HepG2 (cell line): ENCODE measurements around the gene CPM. TPM values are rescaled to one million over a fixed set of nuclear protein-coding genes. Genes with fewer than 3 reads are reported as not detected.

ENCODE experiments used
- ATAC-seq: fragments of 200-7000 bp; cut with Tn5 transposase; 3 replicates; pipeline ENCODE4 v1.9.1; 2020; ENCODE audit warnings: mild to moderate bottlenecking, moderate library complexity
- BruUV-seq: library from RNA; stranded (reverse); fragments of 400-500 nt; replicated peaks from 2 replicates; lab custom pipeline; 2021; lab: Mats Ljungman, UMichigan
- CTCF ChIA-PET: fragments of 300-600 bp; formaldehyde crosslinking; extraction: SDS; loops from one replicate; lab custom pipeline; 2021; ENCODE audit warnings: low total read pairs, inconsistent platforms, low intra/inter-chr PET ratio; lab: Yijun Ruan, JAX
- POLR2A ChIA-PET: fragments of 350-600 bp; sonication (Branson Sonifier 250); formaldehyde crosslinking; loops from one replicate; lab custom pipeline; 2020; ENCODE audit warnings: antibody characterized with exemption, inconsistent platforms; lab: Yijun Ruan, JAX
- DNase-seq: peaks from one replicate; pipeline ENCODE4 v3.0.0-alpha.2; 2015; ENCODE audit warnings: low spot score
- FAIRE-seq: peaks from 3 replicates; lab custom pipeline; 2011; peaks lifted over from hg19 to GRCh38; lab: Jason Lieb, UNC
- H2AFZ ChIP-seq: one replicate; pipeline ENCODE4 v1.6.1; 2011; ENCODE audit warnings: low read length, inconsistent platforms
- H3K27ac ChIP-seq: fragments of 300-600 bp; 3 replicates; pipeline ENCODE4 v1.8.0; 2011; ENCODE audit warnings: mixed run types, mild to moderate bottlenecking, mixed read lengths, low read length, inconsistent platforms; ENCODE audit not compliant: insufficient read depth; ENCODE audit errors: extremely low read length
- H3K27me3 ChIP-seq, 2 experiments: fragments of 200-600 bp in 1 of 2; 2 replicates in 1 of 2; 3 replicates in 1 of 2; pipeline versions ENCODE4 v1.6.0 to v1.8.0; 2011; ENCODE audit warnings: low read length in 2 of 2, mild to moderate bottlenecking in 2 of 2, moderate library complexity in 2 of 2, inconsistent platforms in 1 of 2; ENCODE audit not compliant: insufficient read depth in 2 of 2, control insufficient read depth in 1 of 2
- H3K36me3 ChIP-seq, 2 experiments: fragments of 200-600 bp in 1 of 2; replicated peaks in 1 of 2; 2 replicates in 1 of 2; 3 replicates in 1 of 2; pipeline versions ENCODE4 v1.5.1 to v1.8.0; 2011; ENCODE audit warnings: low read length in 2 of 2, inconsistent platforms in 1 of 2; ENCODE audit not compliant: insufficient read depth in 2 of 2, control insufficient read depth in 1 of 2
- H3K4me1 ChIP-seq: 2 replicates; pipeline ENCODE4 v1.5.1; 2012; ENCODE audit warnings: low read length, inconsistent platforms; ENCODE audit not compliant: insufficient read depth
- H3K4me2 ChIP-seq: 2 replicates; pipeline ENCODE4 v1.6.0; 2011; ENCODE audit warnings: low read depth, low read length, inconsistent platforms
- H3K4me3 ChIP-seq, 3 experiments: fragments of 200-600 bp in 1 of 3; sonication (generic), shearing (Covaris generic) in 1 of 3; replicated peaks in 1 of 3; 2 replicates each; pipeline ENCODE4 v1.5.1; 2011 to 2016; ENCODE audit warnings: low read length in 3 of 3, inconsistent platforms in 2 of 3, low read depth in 2 of 3, mild to moderate bottlenecking in 2 of 3, control low read depth in 1 of 3, mixed read lengths in 1 of 3; ENCODE audit not compliant: insufficient read depth in 1 of 3
- H3K79me2 ChIP-seq: one replicate; pipeline ENCODE4 v1.6.1; 2011; ENCODE audit warnings: low read length, inconsistent platforms; ENCODE audit not compliant: insufficient read depth
- H3K9ac ChIP-seq: 2 replicates; pipeline ENCODE4 v1.6.0; 2011; ENCODE audit warnings: mild to moderate bottlenecking, low read depth, low read length, inconsistent platforms; ENCODE audit not compliant: insufficient read depth
- H3K9me3 ChIP-seq: 2 replicates; pipeline ENCODE4 v1.5.1; 2012; ENCODE audit warnings: mild to moderate bottlenecking, low read length
- H4K20me1 ChIP-seq: 2 replicates; pipeline ENCODE4 v1.6.0; 2011; ENCODE audit warnings: inconsistent platforms, mild to moderate bottlenecking, low read length, moderate library complexity; ENCODE audit not compliant: insufficient read depth
- ATF7-NPFF ChIP-seq: sonication (generic); formaldehyde crosslinking; IDR thresholded peaks from 2 replicates; pipeline ENCODE4 v1.8.1; 2023; ENCODE audit warnings: mild to moderate bottlenecking, low read depth, missing genetic modification reagents, moderate library complexity
- ATM ChIP-seq: fragments of 450-650 bp; IDR thresholded peaks from 2 replicates; pipeline ENCODE4 v1.7.1; 2017; ENCODE audit warnings: mild to moderate bottlenecking, borderline replicate concordance
- CC2D1A ChIP-seq: sonication (generic); formaldehyde crosslinking; IDR thresholded peaks from 2 replicates; pipeline ENCODE4 v1.8.1; 2023; ENCODE audit warnings: mild to moderate bottlenecking, missing genetic modification reagents
- NCOA2 ChIP-seq: sonication (generic); formaldehyde crosslinking; IDR thresholded peaks from 2 replicates; pipeline ENCODE4 v1.8.0; 2022; ENCODE audit warnings: inconsistent platforms
- NFE2L1 ChIP-seq: sonication (generic); formaldehyde crosslinking; IDR thresholded peaks from 2 replicates; pipeline ENCODE4 v1.4.0; 2020; ENCODE audit warnings: missing genetic modification reagents, mild to moderate bottlenecking, borderline replicate concordance
- NFKBIZ ChIP-seq: IDR thresholded peaks from 2 replicates; pipeline ENCODE4 v1.6.1; 2018; ENCODE audit warnings: missing genetic modification reagents, missing compliant biosample characterization
- PITX1 ChIP-seq: sonication (generic); formaldehyde crosslinking; IDR thresholded peaks from 2 replicates; pipeline ENCODE4 v1.5.1; 2020; ENCODE audit warnings: mild to moderate bottlenecking, missing genetic modification reagents
- U2AF1 ChIP-seq: fragments of 200-400 bp; formaldehyde crosslinking; optimal IDR thresholded peaks from 2 replicates; pipeline ENCODE3; 2017; ENCODE audit warnings: mild to moderate bottlenecking, low read depth, low read length
- YEATS2 ChIP-seq: sonication (generic); formaldehyde crosslinking; IDR thresholded peaks from 2 replicates; pipeline ENCODE4 v1.4.0; 2020; ENCODE audit warnings: missing genetic modification reagents, borderline replicate concordance
- ZNF33A ChIP-seq: sonication (generic); formaldehyde crosslinking; IDR thresholded peaks from 2 replicates; pipeline ENCODE4 v1.5.1; 2020; ENCODE audit warnings: missing genetic modification reagents, mild to moderate bottlenecking, moderate library complexity, borderline replicate concordance
- ZNF878 ChIP-seq: sonication (generic); formaldehyde crosslinking; IDR thresholded peaks from 2 replicates; pipeline ENCODE4 v1.8.1; 2023; ENCODE audit warnings: mild to moderate bottlenecking, missing genetic modification reagents, moderate library complexity
- WGBS: methylation state at CpG from one replicate; pipeline ENCODE4 v1.1.6; 2017; ENCODE audit warnings: low lambda C conversion rate; 5-methylcytosine and 5-hydroxymethylcytosine counted together
- in situ Hi-C: cut with HindIII; loops from 2 replicates; pipeline ENCODE4 v1.10.0; 2017; ENCODE audit warnings: low pct_unique_long_range_greater_than_20kb; ENCODE audit not compliant: extremely low pct_ligation_motif_present
- intact Hi-C: fragments of 100-400 bp; cut with micrococcal nuclease; formaldehyde crosslinking; loops from one replicate; pipeline ENCODE4 v1.10.0; 2022; ENCODE audit not compliant: unreplicated experiment
- polyA plus RNA-seq, 8 experiments: library from polyadenylated mRNA; depleted of rRNA in 3 of 8; stranded (reverse) in 7 of 8; unstranded in 1 of 8; fragments of >200 nt; fragmentation: Illumina TruSeq in 4 of 8; extraction: Trizol in 4 of 8; gene quantifications; 2 replicates each; pipeline versions ENCODE4 v1.2.1 to v1.2.3, GENCODE V29; 2011 to 2016; ENCODE audit warnings: low read depth in 4 of 8, missing spikeins in 1 of 8, mixed read lengths in 1 of 8; ENCODE audit not compliant: insufficient read depth in 1 of 8
- total RNA-seq, 5 experiments: library from RNA; depleted of rRNA; stranded (reverse); fragments of >200 nt; fragmentation: Illumina TruSeq; extraction: Trizol; gene quantifications; 2 replicates each; pipeline ENCODE4 v1.2.3, GENCODE V29; 2016; ENCODE audit warnings: low read depth in 1 of 5
- TF ChIP-seq, protein P1 (sequence below): sonication (generic); formaldehyde crosslinking; IDR thresholded peaks from 2 replicates; pipeline ENCODE4 v1.4.0; 2020; ENCODE audit warnings: missing genetic modification reagents, borderline replicate concordance
- TF ChIP-seq, protein P2 (sequence below): sonication (generic); formaldehyde crosslinking; IDR thresholded peaks from 2 replicates; pipeline ENCODE4 v1.8.0; 2022; ENCODE audit warnings: mild to moderate bottlenecking, missing genetic modification reagents, moderate library complexity
- TF ChIP-seq, protein P3 (sequence below): sonication (generic); formaldehyde crosslinking; IDR thresholded peaks from 2 replicates; pipeline ENCODE4 v1.4.0; 2020; ENCODE audit warnings: missing genetic modification reagents

The CPM gene
- total and polyA plus RNA-seq, 2 of the 13 experiments (the other 11 are each of a cell fraction or from before 2014, with no cell fraction given), result not detected

DNA sequence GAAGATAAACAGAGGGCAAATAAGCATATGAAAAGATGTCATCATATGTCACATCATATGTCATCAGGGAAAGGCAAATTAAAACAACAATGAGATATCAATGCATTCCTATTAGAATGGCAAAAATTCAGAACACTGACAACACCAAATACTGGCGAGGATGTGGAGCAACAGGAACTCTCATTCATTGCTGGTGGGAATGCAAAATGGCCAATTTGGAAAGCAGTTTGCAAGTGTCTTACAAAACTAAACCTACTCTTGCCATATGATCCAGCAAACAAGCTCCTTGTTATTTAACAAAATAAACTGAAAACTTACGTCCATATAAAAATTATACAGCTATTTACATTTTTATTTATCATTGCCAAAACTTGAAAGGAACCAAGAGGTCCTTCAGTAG, 32.7 kb downstream of the CPM start (continued):
- TF ChIP-seq, protein P1, sequence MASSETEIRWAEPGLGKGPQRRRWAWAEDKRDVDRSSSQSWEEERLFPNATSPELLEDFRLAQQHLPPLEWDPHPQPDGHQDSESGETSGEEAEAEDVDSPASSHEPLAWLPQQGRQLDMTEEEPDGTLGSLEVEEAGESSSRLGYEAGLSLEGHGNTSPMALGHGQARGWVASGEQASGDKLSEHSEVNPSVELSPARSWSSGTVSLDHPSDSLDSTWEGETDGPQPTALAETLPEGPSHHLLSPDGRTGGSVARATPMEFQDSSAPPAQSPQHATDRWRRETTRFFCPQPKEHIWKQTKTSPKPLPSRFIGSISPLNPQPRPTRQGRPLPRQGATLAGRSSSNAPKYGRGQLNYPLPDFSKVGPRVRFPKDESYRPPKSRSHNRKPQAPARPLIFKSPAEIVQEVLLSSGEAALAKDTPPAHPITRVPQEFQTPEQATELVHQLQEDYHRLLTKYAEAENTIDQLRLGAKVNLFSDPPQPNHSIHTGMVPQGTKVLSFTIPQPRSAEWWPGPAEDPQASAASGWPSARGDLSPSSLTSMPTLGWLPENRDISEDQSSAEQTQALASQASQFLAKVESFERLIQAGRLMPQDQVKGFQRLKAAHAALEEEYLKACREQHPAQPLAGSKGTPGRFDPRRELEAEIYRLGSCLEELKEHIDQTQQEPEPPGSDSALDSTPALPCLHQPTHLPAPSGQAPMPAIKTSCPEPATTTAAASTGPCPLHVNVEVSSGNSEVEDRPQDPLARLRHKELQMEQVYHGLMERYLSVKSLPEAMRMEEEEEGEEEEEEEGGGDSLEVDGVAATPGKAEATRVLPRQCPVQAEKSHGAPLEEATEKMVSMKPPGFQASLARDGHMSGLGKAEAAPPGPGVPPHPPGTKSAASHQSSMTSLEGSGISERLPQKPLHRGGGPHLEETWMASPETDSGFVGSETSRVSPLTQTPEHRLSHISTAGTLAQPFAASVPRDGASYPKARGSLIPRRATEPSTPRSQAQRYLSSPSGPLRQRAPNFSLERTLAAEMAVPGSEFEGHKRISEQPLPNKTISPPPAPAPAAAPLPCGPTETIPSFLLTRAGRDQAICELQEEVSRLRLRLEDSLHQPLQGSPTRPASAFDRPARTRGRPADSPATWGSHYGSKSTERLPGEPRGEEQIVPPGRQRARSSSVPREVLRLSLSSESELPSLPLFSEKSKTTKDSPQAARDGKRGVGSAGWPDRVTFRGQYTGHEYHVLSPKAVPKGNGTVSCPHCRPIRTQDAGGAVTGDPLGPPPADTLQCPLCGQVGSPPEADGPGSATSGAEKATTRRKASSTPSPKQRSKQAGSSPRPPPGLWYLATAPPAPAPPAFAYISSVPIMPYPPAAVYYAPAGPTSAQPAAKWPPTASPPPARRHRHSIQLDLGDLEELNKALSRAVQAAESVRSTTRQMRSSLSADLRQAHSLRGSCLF (CRISPR knock-in tag), result no peak
- no peak for TF ChIP-seq NFE2L1
- TF ChIP-seq, all 625 proteins: peak for 0

GRCh38 chr12:68899251-68899771, 33.7 kb downstream of the CPM start:
- WGBS, result 27% methylated on average over 4 of the region's 4 CpGs
- H3K27me3 ChIP-seq, result no peaks in the 10 kb centered on the region
- in situ Hi-C loops (no loop called here), intact Hi-C loops (loop anchor here (1.0 kb wide), 1 partner anchor 171 kb away; no protein-coding TSS in a partner anchor)
- H3K4me1 ChIP-seq, result peaks cover 49% of the 10 kb centered on the region
- no peak overlapping the region for H3K9ac ChIP-seq
- no peak overlapping the region for H3K4me3 ChIP-seq
- DNase-seq, result peak; percentile 46
- ATAC-seq, result peak; percentile 77
- no peak overlapping the region for H2AFZ ChIP-seq
- no peak overlapping the region for H3K4me2 ChIP-seq
- no peaks in the 10 kb centered on the region for H3K36me3 ChIP-seq
- H3K27ac ChIP-seq, result no peak overlapping the region
- no peaks in the 10 kb centered on the region for H3K79me2 ChIP-seq
- POLR2A ChIA-PET, result no interaction called here
- peak; percentile 72 for FAIRE-seq
- H4K20me1 ChIP-seq, result no peaks in the 10 kb centered on the region
- CTCF ChIA-PET, result no interaction called here
- no peaks in the 10 kb centered on the region for H3K9me3 ChIP-seq
- BruUV-seq, result no TSS peak
- TF ChIP-seq ZNF33A (CRISPR knock-in tag) (no peak), NCOA2 (CRISPR knock-in tag) (no peak), ATF7-NPFF (CRISPR knock-in tag) (no peak), ATM (no peak), NFKBIZ (no peak), YEATS2 (CRISPR knock-in tag) (no peak), PITX1 (CRISPR knock-in tag) (no peak), U2AF1 (no peak), ZNF878 (no peak), CC2D1A (CRISPR knock-in tag) (no peak)
- TF ChIP-seq, protein P2, sequence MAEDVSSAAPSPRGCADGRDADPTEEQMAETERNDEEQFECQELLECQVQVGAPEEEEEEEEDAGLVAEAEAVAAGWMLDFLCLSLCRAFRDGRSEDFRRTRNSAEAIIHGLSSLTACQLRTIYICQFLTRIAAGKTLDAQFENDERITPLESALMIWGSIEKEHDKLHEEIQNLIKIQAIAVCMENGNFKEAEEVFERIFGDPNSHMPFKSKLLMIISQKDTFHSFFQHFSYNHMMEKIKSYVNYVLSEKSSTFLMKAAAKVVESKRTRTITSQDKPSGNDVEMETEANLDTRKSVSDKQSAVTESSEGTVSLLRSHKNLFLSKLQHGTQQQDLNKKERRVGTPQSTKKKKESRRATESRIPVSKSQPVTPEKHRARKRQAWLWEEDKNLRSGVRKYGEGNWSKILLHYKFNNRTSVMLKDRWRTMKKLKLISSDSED (CRISPR knock-in tag), result no peak
- TF ChIP-seq, protein P3, sequence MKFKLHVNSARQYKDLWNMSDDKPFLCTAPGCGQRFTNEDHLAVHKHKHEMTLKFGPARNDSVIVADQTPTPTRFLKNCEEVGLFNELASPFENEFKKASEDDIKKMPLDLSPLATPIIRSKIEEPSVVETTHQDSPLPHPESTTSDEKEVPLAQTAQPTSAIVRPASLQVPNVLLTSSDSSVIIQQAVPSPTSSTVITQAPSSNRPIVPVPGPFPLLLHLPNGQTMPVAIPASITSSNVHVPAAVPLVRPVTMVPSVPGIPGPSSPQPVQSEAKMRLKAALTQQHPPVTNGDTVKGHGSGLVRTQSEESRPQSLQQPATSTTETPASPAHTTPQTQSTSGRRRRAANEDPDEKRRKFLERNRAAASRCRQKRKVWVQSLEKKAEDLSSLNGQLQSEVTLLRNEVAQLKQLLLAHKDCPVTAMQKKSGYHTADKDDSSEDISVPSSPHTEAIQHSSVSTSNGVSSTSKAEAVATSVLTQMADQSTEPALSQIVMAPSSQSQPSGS (CRISPR knock-in tag), result no peak
